ENCODE results near the gene ADGRV1. TPM values are rescaled to one million over a fixed set of nuclear protein-coding genes. Genes with fewer than 3 reads are reported as not detected.

Gene ADGRV1
- total RNA-seq, 4 donors from 2014 or later = 6.0 to 37.0 (median 10.6) TPM

DNA sequence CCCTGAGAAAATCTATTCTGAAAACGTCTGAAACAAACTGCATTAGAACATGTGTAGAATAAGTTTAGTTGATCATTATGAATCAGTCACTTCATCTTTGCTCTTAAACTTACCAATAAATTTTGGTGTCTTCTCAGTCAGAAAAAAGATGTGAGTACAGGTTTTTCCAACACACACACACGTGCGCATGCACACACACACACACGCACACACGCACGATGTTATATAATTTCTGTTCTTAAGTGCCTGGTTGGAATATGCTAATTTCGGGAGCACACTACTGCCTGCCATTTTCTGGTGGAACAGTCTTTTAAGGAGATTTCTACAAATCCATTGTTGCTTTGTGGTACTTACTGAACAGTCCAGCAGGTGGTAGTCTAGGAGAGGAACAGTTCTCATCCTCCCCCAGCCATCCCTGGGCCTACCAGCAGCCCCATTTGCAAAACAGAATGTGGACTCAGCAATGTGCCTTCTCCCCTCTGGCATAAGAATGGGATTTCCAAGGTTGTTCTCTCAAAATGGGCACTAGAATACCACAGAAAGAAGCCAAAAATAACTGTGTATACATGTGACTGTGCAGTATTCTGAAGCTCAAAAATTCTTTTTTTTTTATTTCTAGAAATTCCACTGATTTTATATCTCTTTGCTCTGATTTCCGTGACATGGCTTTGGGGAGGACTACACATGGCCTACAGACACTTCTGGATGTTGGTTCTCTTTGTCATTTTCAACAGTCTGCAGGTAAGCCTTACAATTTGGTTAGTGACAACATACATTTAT, 543.2 kb downstream of the ADGRV1 start:
- in situ Hi-C loops (cut with MboI; ENCODE audit: low pct_ligation_motif_present in 1 of 4, low pct_unique_long_range_greater_than_20kb in 1 of 4, low sequenced_read_pairs in 3 of 4) = loop anchor here (5.0 to 25.0 kb wide), 6 partner anchors 113 to 286 kb away; partner anchors contain the start of gene ARRDC3 (in 2 of the 4)
- 25 to 40% methylated on average over 7 to 8 of the region's 8 CpGs for WGBS, 2 donors (ENCODE audit: low coverage in 1 of 2)
- H3K36me3 ChIP-seq = no peaks in the 10 kb centered on the region
- no peak overlapping the region for H3K4me3 ChIP-seq
- peak overlapping the region in 1 of 4 donors; percentile 20 for H3K27ac ChIP-seq
- no peaks in the 10 kb centered on the region for H3K27me3 ChIP-seq
- intact Hi-C loops (cut with DNase I; ENCODE audit: low total_unique reads) = loop anchor here (2.0 kb wide), 1 partner anchor 283 kb away; no protein-coding TSS in a partner anchor
- peak; percentile 75 for DNase-seq
- H3K4me1 ChIP-seq = peaks cover 0 to 28% (median 7%) of the 10 kb centered on the region in 4 donors
- no peak for TF ChIP-seq EP300 (IDR thresholded peaks at IDR 0.05; ENCODE audit: low read depth)
- TF ChIP-seq, protein P1, sequence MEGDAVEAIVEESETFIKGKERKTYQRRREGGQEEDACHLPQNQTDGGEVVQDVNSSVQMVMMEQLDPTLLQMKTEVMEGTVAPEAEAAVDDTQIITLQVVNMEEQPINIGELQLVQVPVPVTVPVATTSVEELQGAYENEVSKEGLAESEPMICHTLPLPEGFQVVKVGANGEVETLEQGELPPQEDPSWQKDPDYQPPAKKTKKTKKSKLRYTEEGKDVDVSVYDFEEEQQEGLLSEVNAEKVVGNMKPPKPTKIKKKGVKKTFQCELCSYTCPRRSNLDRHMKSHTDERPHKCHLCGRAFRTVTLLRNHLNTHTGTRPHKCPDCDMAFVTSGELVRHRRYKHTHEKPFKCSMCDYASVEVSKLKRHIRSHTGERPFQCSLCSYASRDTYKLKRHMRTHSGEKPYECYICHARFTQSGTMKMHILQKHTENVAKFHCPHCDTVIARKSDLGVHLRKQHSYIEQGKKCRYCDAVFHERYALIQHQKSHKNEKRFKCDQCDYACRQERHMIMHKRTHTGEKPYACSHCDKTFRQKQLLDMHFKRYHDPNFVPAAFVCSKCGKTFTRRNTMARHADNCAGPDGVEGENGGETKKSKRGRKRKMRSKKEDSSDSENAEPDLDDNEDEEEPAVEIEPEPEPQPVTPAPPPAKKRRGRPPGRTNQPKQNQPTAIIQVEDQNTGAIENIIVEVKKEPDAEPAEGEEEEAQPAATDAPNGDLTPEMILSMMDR (IDR thresholded peaks at IDR 0.05) = peak; percentile 73 to 92 (median 77)
- H3K9me3 ChIP-seq = peaks cover 0 to 3% of the 10 kb centered on the region in 2 donors

DNA sequence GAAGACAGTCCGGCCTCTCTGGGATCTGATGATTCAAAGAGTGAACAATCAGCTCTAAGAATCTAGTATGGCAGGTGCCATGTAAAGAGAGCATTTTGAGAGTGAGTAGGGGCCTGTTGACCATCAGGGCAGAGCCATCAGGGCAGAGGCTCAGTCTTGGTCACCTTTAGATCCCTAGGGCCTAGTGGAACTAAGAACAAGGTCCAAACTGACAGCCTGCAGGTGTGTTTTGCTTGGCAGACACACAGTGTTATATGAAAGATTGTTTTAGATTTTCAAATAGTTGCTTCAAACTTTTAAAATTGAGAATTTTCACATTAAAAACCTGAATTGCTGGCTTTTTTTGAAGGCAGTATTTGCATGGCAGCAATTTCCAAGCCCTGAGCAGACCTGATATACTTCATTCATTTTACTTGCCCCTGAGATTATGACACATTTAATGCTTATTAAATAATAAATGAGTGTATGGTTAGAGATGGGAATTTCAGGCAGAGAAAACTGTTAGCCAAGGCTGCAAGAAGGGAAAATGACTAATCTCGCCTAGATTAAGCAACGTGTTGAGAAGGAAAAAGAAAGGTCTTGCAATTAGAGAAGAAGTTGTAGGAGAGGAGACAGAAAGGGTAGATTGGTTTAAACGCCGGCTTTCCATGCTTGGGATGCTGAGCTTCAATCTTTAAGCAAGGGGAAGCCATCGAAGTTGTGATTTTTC, 544.9 kb downstream of the ADGRV1 start:
- Histone ChIP-seq H3K4me1 (peaks cover 0 to 22% (median 7%) of the 10 kb centered on the region in 4 donors), H3K27ac (peak overlapping the region in 2 of 4 donors; percentile 5 to 9), H3K27me3 (no peaks in the 10 kb centered on the region), H3K9me3 (peaks cover 0 to 3% of the 10 kb centered on the region in 2 donors), H3K36me3 (no peaks in the 10 kb centered on the region), H3K4me3 (no peak overlapping the region)
- no peak for TF ChIP-seq EP300 (IDR thresholded peaks at IDR 0.05; ENCODE audit: low read depth)
- TF ChIP-seq, protein P1 (IDR thresholded peaks at IDR 0.05) = no peak
- TF ChIP-seq POLR2AphosphoS5 (IDR thresholded peaks at IDR 0.05) = no peak
- TF ChIP-seq POLR2A (IDR thresholded peaks at IDR 0.05) = no peak
- intact Hi-C loops (cut with DNase I; ENCODE audit: low total_unique reads) (no loop called here), in situ Hi-C loops (cut with MboI; ENCODE audit: low pct_ligation_motif_present in 1 of 4, low pct_unique_long_range_greater_than_20kb in 1 of 4, low sequenced_read_pairs in 3 of 4) (loop anchor here (5.0 to 25.0 kb wide), 6 partner anchors 111 to 284 kb away; partner anchors contain the start of gene ARRDC3 (in 2 of the 4))
- DNase-seq = no peak
- 65 to 71% methylated on average over 6 of the region's 6 CpGs for WGBS, 2 donors (ENCODE audit: low coverage in 1 of 2)

DNA sequence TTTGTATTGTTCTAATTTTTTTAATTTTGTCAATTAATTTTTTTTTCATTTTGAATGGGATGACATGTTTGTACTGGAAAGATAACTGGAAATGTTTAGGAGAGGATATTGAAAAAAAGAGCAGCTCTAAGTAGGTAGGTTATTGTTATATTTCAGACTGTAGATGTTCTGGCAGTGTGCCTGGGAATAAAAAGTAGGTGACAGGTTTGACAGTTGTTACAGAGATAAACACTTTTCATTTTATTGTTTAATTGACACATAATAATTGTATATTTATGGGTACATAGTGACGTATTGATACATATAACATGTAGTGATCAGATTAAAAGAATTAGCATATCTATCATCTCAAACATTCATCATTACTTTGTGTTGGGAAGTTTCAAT, 545.5 kb downstream of the ADGRV1 start:
- Histone ChIP-seq H3K4me3 (no peak overlapping the region), H3K9me3 (peaks cover 0 to 3% of the 10 kb centered on the region in 2 donors), H3K36me3 (no peaks in the 10 kb centered on the region), H3K27me3 (no peaks in the 10 kb centered on the region), H3K4me1 (peaks cover 0 to 17% (median 7%) of the 10 kb centered on the region in 4 donors), H3K27ac (peak overlapping the region in 1 of 4 donors; percentile 5)
- no peak for DNase-seq
- WGBS, 2 donors (ENCODE audit: low coverage in 1 of 2) = 46 to 58% methylated on average over 1 of the region's 1 CpG
- TF ChIP-seq, protein P1 (IDR thresholded peaks at IDR 0.05) = no peak
- TF ChIP-seq EP300 (IDR thresholded peaks at IDR 0.05; ENCODE audit: low read depth) (no peak), POLR2A (IDR thresholded peaks at IDR 0.05) (no peak), POLR2AphosphoS5 (IDR thresholded peaks at IDR 0.05) (no peak)
- in situ Hi-C loops (cut with MboI; ENCODE audit: low pct_ligation_motif_present in 1 of 4, low pct_unique_long_range_greater_than_20kb in 1 of 4, low sequenced_read_pairs in 3 of 4) (loop anchor here (5.0 to 25.0 kb wide), 6 partner anchors 111 to 283 kb away; partner anchors contain the start of gene ARRDC3 (in 2 of the 4)), intact Hi-C loops (cut with DNase I; ENCODE audit: low total_unique reads) (no loop called here)
